OCI-LY3 (cell line): Measurements from ENCODE around the gene CCDC178.

Source experiments
- EZH2phosphoT487 ChIP-seq: fragments of 200-600 bp; shearing (Covaris generic); IDR thresholded peaks from 2 replicates; pipeline ENCODE4 v1.6.1; 2018; ENCODE audit warnings: antibody characterized with exemption, mixed run types, low read depth
- TF ChIP-seq, protein P1 (sequence below): fragments of 200-600, 300-600 bp; sonication (generic); IDR thresholded peaks from 2 replicates; pipeline ENCODE4 v1.5.1; 2014; ENCODE audit warnings: antibody characterized with exemption, low read length, low read depth

DNA sequence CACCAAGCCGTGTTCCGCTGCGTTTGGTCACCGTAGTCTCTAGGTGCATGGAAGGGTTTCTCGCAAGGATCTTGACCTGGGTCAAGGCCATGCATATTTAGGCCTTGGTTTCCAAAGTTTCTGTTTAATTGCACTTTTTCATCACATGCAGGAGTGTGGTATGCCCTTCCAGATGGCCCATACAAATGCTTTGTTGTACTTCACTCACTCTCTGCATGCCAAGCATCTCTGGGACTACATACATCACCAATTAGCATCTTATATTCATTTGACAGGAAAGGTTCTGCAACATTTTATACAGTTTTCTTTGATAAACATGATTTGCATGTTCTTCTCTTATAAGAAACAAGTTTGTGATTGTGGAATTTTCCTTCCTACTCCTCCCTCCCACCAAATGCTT lies 534.9 kb downstream of the CCDC178 start:
- no peak for TF ChIP-seq EZH2phosphoT487
- TF ChIP-seq, protein P1, sequence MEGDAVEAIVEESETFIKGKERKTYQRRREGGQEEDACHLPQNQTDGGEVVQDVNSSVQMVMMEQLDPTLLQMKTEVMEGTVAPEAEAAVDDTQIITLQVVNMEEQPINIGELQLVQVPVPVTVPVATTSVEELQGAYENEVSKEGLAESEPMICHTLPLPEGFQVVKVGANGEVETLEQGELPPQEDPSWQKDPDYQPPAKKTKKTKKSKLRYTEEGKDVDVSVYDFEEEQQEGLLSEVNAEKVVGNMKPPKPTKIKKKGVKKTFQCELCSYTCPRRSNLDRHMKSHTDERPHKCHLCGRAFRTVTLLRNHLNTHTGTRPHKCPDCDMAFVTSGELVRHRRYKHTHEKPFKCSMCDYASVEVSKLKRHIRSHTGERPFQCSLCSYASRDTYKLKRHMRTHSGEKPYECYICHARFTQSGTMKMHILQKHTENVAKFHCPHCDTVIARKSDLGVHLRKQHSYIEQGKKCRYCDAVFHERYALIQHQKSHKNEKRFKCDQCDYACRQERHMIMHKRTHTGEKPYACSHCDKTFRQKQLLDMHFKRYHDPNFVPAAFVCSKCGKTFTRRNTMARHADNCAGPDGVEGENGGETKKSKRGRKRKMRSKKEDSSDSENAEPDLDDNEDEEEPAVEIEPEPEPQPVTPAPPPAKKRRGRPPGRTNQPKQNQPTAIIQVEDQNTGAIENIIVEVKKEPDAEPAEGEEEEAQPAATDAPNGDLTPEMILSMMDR = no peak
